ENCODE data around the gene MAD1L1.
"Not testable (repeated sequence)": the region's sequence is repeated elsewhere in the genome, so short reads cannot be mapped to it uniquely, and the experiment has no call there.

The MAD1L1 gene

GRCh38 chr7:1985936-1986335 is 246.8 kb downstream of the MAD1L1 start:
- no peaks in the 10 kb centered on the region for H3K9me3 ChIP-seq (ENCODE audit: control insufficient read depth, insufficient read depth, low read length)
- peaks cover 4% of the 10 kb centered on the region; the same call in 1 of the 2 replicates for H3K4me1 ChIP-seq (ENCODE audit: insufficient read depth, low read length)
- no peaks in the 10 kb centered on the region; the same call in 1 of the 2 replicates for H3K36me3 ChIP-seq (ENCODE audit: insufficient read depth, low read length)
- H3K9ac ChIP-seq (ENCODE audit: low read depth, low read length): no peak overlapping the region

- Histone ChIP-seq H3K4me1 (ENCODE audit: insufficient read depth, low read length) (peaks cover 4% of the 10 kb centered on the region; the same call in 1 of the 2 replicates), H3K9ac (ENCODE audit: low read depth, low read length) (no peak overlapping the region), H3K36me3 (ENCODE audit: insufficient read depth, low read length) (no peaks in the 10 kb centered on the region; the same call in 1 of the 2 replicates), H3K9me3 (ENCODE audit: control insufficient read depth, insufficient read depth, low read length) (no peaks in the 10 kb centered on the region)
Observed at GRCh38 chr7:1985042-1985441, 247.7 kb downstream of the MAD1L1 start.

GRCh38 chr7:1981878-1982230 is 250.9 kb downstream of the MAD1L1 start:
- Histone ChIP-seq H3K9me3 (ENCODE audit: control insufficient read depth, insufficient read depth, low read length) (no peaks in the 10 kb centered on the region; the same call in 1 of the 2 replicates), H3K4me1 (ENCODE audit: insufficient read depth, low read length) (peaks cover 4% of the 10 kb centered on the region; the same call in 1 of the 2 replicates), H3K9ac (ENCODE audit: low read depth, low read length) (no peak overlapping the region), H3K36me3 (ENCODE audit: insufficient read depth, low read length) (no peaks in the 10 kb centered on the region; the same call in 1 of the 2 replicates)

GRCh38 chr7:1981201-1981877 is 251.4 kb downstream of the MAD1L1 start:
- H3K9ac ChIP-seq (ENCODE audit: low read depth, low read length): no peak overlapping the region
- H3K9me3 ChIP-seq (ENCODE audit: control insufficient read depth, insufficient read depth, low read length): no peaks in the 10 kb centered on the region; the same call in 1 of the 2 replicates
- no peaks in the 10 kb centered on the region; the same call in 1 of the 2 replicates for H3K36me3 ChIP-seq (ENCODE audit: insufficient read depth, low read length)
- peaks cover 4% of the 10 kb centered on the region; the same call in 1 of the 2 replicates for H3K4me1 ChIP-seq (ENCODE audit: insufficient read depth, low read length)

- Histone ChIP-seq H3K9ac (ENCODE audit: low read depth, low read length) (no peak overlapping the region), H3K36me3 (ENCODE audit: insufficient read depth, low read length) (no peaks in the 10 kb centered on the region), H3K9me3 (ENCODE audit: control insufficient read depth, insufficient read depth, low read length) (no peaks in the 10 kb centered on the region; the same call in 1 of the 2 replicates), H3K4me1 (ENCODE audit: insufficient read depth, low read length) (no peaks in the 10 kb centered on the region)
Observed at GRCh38 chr7:1979591-1980560, 252.9 kb downstream of the MAD1L1 start.

- Histone ChIP-seq H3K9me3 (ENCODE audit: control insufficient read depth, insufficient read depth, low read length) (no peaks in the 10 kb centered on the region; the same call in 1 of the 2 replicates), H3K9ac (ENCODE audit: low read depth, low read length) (no peak overlapping the region), H3K4me1 (ENCODE audit: insufficient read depth, low read length) (no peaks in the 10 kb centered on the region), H3K36me3 (ENCODE audit: insufficient read depth, low read length) (no peaks in the 10 kb centered on the region)
Observed at GRCh38 chr7:1978656-1979590, 253.8 kb downstream of the MAD1L1 start.

- H3K9me3 ChIP-seq (ENCODE audit: control insufficient read depth, insufficient read depth, low read length): no peaks in the 10 kb centered on the region; the same call in 1 of the 2 replicates
- 0 out of 2 replicates have a peak, but pooled peaks cover under 1% of the 10 kb centered on the region for H3K36me3 ChIP-seq (ENCODE audit: insufficient read depth, low read length)
- no peaks in the 10 kb centered on the region for H3K4me1 ChIP-seq (ENCODE audit: insufficient read depth, low read length)
- no peak overlapping the region for H3K9ac ChIP-seq (ENCODE audit: low read depth, low read length)
Observed at GRCh38 chr7:1977876-1978441, 254.8 kb downstream of the MAD1L1 start.

GRCh38 chr7:1977059-1977875 is 255.5 kb downstream of the MAD1L1 start:
- 0 out of 2 replicates have a peak, but pooled peaks cover 2% of the 10 kb centered on the region for H3K36me3 ChIP-seq (ENCODE audit: insufficient read depth, low read length)

GRCh38 chr7:1976521-1976920 is 256.2 kb downstream of the MAD1L1 start:
- not testable (repeated sequence) for H3K9me3 ChIP-seq (ENCODE audit: control insufficient read depth, insufficient read depth, low read length); H3K4me1 ChIP-seq (ENCODE audit: insufficient read depth, low read length); H3K36me3 ChIP-seq (ENCODE audit: insufficient read depth, low read length)

More at GRCh38 chr7:1977059-1977875, 255.5 kb downstream of the MAD1L1 start:
- H3K4me1 ChIP-seq (ENCODE audit: insufficient read depth, low read length): no peaks in the 10 kb centered on the region
- no peak overlapping the region for H3K9ac ChIP-seq (ENCODE audit: low read depth, low read length)
- H3K9me3 ChIP-seq (ENCODE audit: control insufficient read depth, insufficient read depth, low read length): no peaks in the 10 kb centered on the region; the same call in 1 of the 2 replicates

GRCh38 chr7:1975581-1975980 is 257.2 kb downstream of the MAD1L1 start:
- Histone ChIP-seq H3K4me1 (ENCODE audit: insufficient read depth, low read length) (no peaks in the 10 kb centered on the region), H3K9me3 (ENCODE audit: control insufficient read depth, insufficient read depth, low read length) (no peaks in the 10 kb centered on the region; the same call in 1 of the 2 replicates), H3K9ac (ENCODE audit: low read depth, low read length) (no peak overlapping the region), H3K36me3 (ENCODE audit: insufficient read depth, low read length) (0 out of 2 replicates have a peak, but pooled peaks cover 2% of the 10 kb centered on the region)

More at GRCh38 chr7:1976521-1976920, 256.2 kb downstream of the MAD1L1 start:
- H3K9ac ChIP-seq (ENCODE audit: low read depth, low read length): not testable (repeated sequence)

- Histone ChIP-seq H3K9ac (ENCODE audit: low read depth, low read length) (no peak overlapping the region), H3K9me3 (ENCODE audit: control insufficient read depth, insufficient read depth, low read length) (no peaks in the 10 kb centered on the region; the same call in 1 of the 2 replicates), H3K4me1 (ENCODE audit: insufficient read depth, low read length) (no peaks in the 10 kb centered on the region), H3K36me3 (ENCODE audit: insufficient read depth, low read length) (0 out of 2 replicates have a peak, but pooled peaks cover 2% of the 10 kb centered on the region)
Observed at GRCh38 chr7:1975179-1975578, 257.6 kb downstream of the MAD1L1 start.

- H3K36me3 ChIP-seq (ENCODE audit: insufficient read depth, low read length): 0 out of 2 replicates have a peak, but pooled peaks cover 2% of the 10 kb centered on the region
- no peaks in the 10 kb centered on the region for H3K4me1 ChIP-seq (ENCODE audit: insufficient read depth, low read length)
- H3K9ac ChIP-seq (ENCODE audit: low read depth, low read length): no peak overlapping the region
- no peaks in the 10 kb centered on the region; the same call in 1 of the 2 replicates for H3K9me3 ChIP-seq (ENCODE audit: control insufficient read depth, insufficient read depth, low read length)
Observed at GRCh38 chr7:1974290-1975101, 258.2 kb downstream of the MAD1L1 start.

All from ES-I3 (cell line).